Brain microvascular endothelial cell (primary cell): ENCODE data around the gene FOXP2.

Source experiments
- DNase-seq: peaks from one replicate; pipeline ENCODE4 v3.0.0-alpha.2; 2020
- H3K27ac ChIP-seq: fragments of 250-450 bp; sonication (Bioruptor Pico); 2 replicates; pipeline ENCODE4 v1.5.1; 2020; ENCODE audit warnings: mild to moderate bottlenecking, moderate library complexity
- H3K27me3 ChIP-seq: fragments of 250-450 bp; sonication (Bioruptor Pico); replicated peaks from 2 replicates; pipeline ENCODE4 v1.5.1; 2020; ENCODE audit warnings: mild to moderate bottlenecking
- H3K36me3 ChIP-seq: fragments of 250-450 bp; sonication (Bioruptor Pico); replicated peaks from 2 replicates; pipeline ENCODE4 v1.5.1; 2020; ENCODE audit warnings: mild to moderate bottlenecking
- H3K4me3 ChIP-seq: 2 replicates; pipeline ENCODE4 v1.5.1; 2011; ENCODE audit warnings: low read depth, mild to moderate bottlenecking, control low read depth, low read length, moderate library complexity
- in situ Hi-C: cut with HindIII; loops from 2 replicates; pipeline ENCODE4 v1.10.0; 2017; ENCODE audit warnings: low sequenced_read_pairs, low pct_ligation_motif_present
- TF ChIP-seq, protein P1 (sequence below): IDR thresholded peaks from 2 replicates; pipeline ENCODE4 v1.5.1; 2011; ENCODE audit warnings: low read depth, mild to moderate bottlenecking, moderate library complexity, low read length, control low read depth, inconsistent platforms; ENCODE audit errors: missing control alignments

FOXP2 gene

DNA sequence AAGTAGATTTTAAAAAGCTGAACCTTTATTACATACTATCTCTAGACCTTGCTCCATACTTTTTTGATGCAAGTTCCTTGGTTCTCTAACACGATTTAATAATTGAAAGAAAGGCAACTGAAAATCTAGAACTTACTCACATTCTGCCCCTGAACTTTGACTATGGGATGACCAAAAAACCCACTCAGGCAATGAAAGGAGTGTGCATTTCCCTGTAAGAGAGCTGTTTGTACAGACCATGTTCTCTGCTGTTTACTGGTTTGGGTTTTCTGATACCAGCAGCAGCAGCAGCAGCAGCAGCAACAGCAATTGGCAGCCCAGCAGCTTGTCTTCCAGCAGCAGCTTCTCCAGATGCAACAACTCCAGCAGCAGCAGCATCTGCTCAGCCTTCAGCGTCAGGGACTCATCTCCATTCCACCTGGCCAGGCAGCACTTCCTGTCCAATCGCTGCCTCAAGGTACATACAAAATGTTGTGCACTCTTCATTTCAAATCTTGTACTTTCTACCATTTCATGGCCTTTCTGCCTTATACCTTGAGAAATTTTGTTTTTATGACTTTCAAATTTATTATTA, 216.7 kb downstream of the FOXP2 start:
- Histone ChIP-seq H3K4me3 (no peak overlapping the region), H3K27me3 (no peaks in the 10 kb centered on the region), H3K36me3 (no peaks in the 10 kb centered on the region), H3K27ac (no peak overlapping the region)
- TF ChIP-seq, protein P1, sequence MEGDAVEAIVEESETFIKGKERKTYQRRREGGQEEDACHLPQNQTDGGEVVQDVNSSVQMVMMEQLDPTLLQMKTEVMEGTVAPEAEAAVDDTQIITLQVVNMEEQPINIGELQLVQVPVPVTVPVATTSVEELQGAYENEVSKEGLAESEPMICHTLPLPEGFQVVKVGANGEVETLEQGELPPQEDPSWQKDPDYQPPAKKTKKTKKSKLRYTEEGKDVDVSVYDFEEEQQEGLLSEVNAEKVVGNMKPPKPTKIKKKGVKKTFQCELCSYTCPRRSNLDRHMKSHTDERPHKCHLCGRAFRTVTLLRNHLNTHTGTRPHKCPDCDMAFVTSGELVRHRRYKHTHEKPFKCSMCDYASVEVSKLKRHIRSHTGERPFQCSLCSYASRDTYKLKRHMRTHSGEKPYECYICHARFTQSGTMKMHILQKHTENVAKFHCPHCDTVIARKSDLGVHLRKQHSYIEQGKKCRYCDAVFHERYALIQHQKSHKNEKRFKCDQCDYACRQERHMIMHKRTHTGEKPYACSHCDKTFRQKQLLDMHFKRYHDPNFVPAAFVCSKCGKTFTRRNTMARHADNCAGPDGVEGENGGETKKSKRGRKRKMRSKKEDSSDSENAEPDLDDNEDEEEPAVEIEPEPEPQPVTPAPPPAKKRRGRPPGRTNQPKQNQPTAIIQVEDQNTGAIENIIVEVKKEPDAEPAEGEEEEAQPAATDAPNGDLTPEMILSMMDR = no peak
- in situ Hi-C loops = no loop called here
- no peak for DNase-seq

DNA sequence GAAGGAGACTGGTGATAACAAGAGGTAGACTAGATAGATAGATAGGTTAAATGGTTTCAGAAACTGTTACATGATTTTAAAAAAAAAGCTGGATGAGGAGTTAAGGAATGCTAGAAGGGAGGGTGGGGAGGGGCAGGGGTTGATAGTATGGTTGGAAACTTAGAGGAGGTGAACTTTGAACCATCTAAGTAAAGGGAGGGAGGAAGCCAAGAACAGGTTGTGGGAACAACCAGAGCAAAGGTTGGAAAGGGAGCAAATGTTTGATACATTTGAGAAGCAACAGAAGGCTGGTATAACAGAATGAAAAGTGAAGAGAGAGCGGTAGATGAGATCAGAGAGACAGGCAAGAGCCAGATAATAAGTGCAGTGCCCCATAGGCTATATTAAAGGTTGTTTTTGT, 224.8 kb downstream of the FOXP2 start:
- in situ Hi-C loops = no loop called here
- H3K36me3 ChIP-seq = no peaks in the 10 kb centered on the region
- no peak for DNase-seq

DNA sequence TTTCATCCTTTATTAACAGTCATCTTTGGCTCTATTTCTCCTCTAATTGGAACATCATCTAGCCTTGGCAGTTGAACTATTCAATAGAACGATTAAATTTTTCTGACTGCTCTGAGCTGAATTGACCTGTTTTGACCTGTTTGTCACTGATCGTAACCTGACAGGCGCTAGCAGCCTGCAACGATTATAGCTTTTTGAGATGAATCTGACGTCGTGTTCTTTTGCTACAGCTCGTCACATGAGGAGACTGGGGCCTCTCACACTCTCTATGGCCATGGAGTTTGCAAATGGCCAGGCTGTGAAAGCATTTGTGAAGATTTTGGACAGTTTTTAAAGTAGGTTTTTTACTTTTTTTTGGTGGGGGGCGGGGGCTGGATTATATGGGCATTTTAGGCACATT, 229.8 kb downstream of the FOXP2 start:
- Histone ChIP-seq H3K36me3 (no peaks in the 10 kb centered on the region), H3K27me3 (no peaks in the 10 kb centered on the region), H3K27ac (no peak overlapping the region), H3K4me3 (no peak overlapping the region)
- in situ Hi-C loops = no loop called here
- TF ChIP-seq, protein P1 = no peak
- no peak for DNase-seq

More for the DNA sequence above, 224.8 kb downstream of the FOXP2 start:
- Histone ChIP-seq H3K4me3 (no peak overlapping the region), H3K27me3 (no peaks in the 10 kb centered on the region), H3K27ac (no peak overlapping the region)
- TF ChIP-seq, protein P1 = no peak

DNA sequence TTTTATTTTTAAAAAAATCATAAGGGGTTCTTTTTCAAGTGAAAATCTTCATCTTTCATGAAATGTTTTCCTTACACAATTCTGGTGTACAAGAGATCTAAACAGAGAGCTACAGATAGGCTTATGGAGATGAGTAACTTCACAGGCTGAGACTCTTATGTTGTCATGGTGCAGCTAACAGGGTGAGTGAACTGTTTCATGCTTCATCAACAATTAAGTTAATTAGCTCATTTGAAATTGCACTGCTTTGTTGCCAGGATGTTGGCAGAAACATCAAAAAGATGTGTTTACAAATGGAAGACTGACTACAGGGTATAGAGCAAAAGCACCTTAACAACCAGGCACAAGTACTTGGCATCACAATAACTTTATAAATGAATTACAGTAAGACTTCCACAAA, 230.8 kb downstream of the FOXP2 start:
- DNase-seq = no peak
- TF ChIP-seq, protein P1 = no peak
- in situ Hi-C loops = no loop called here

DNA sequence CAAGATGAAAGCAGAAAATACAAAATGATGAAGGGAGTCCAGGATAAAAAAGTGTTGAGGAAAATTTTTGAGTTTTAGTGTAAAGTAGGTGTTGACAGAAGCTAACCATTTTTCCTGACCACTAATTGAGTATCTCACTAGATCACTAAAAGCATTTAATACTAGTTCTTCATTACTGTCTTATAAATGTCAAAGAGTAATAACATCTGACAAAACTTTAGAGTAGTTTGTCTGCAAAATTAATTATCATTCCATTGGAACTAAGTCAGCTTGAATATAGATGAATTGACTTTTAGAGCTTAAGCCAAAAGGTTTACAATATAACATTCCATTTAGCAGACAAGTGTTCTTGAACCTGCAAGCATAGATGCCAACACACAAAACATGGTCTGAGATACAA, 232.9 kb downstream of the FOXP2 start:
- Histone ChIP-seq H3K27ac (no peak overlapping the region), H3K36me3 (no peaks in the 10 kb centered on the region), H3K27me3 (no peaks in the 10 kb centered on the region), H3K4me3 (no peak overlapping the region)
- DNase-seq = no peak
- TF ChIP-seq, protein P1 = no peak
- in situ Hi-C loops = no loop called here

More for the DNA sequence above, 230.8 kb downstream of the FOXP2 start:
- Histone ChIP-seq H3K27me3 (no peaks in the 10 kb centered on the region), H3K4me3 (no peak overlapping the region), H3K27ac (no peak overlapping the region), H3K36me3 (no peaks in the 10 kb centered on the region)

DNA sequence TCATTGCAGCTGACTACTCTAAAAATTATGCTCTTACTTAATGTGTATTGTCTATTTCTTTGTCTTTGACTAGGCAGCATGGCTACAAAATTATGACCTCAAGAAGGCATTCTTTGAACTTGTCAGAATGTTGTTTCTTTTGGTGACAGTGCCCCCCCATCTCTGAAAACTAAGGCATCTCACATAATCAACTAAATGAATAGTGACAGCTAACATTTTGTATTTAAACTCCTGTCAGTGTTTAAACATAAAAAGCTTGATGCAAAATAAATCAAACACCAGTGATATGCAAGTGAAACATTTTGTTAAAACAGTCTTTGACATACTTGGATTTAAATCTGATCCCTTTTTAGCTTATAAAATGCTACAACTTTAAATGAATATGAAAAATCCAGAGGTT, 233.5 kb downstream of the FOXP2 start:
- in situ Hi-C loops = no loop called here

More for the DNA sequence above, 233.5 kb downstream of the FOXP2 start:
- TF ChIP-seq, protein P1 = no peak
- DNase-seq = no peak
- Histone ChIP-seq H3K27me3 (no peaks in the 10 kb centered on the region), H3K4me3 (no peak overlapping the region), H3K27ac (no peak overlapping the region), H3K36me3 (no peaks in the 10 kb centered on the region)
